NT2/D1 (cell line): Measurements from ENCODE around the gene IL15.

ENCODE experiments used
- SUZ12 ChIP-seq: IDR thresholded peaks from 2 replicates; pipeline ENCODE4 v1.6.1; 2011; ENCODE audit not compliant: insufficient read length, insufficient read depth; ENCODE audit errors: extremely low read depth
- YY1 ChIP-seq: IDR thresholded peaks from 2 replicates; pipeline ENCODE4 v1.6.1; 2011; ENCODE audit not compliant: insufficient read length, insufficient read depth
- ZNF274 ChIP-seq: IDR thresholded peaks from 2 replicates; pipeline ENCODE4 v1.6.1; 2011; ENCODE audit warnings: mild to moderate bottlenecking, low read depth, low read length

DNA sequence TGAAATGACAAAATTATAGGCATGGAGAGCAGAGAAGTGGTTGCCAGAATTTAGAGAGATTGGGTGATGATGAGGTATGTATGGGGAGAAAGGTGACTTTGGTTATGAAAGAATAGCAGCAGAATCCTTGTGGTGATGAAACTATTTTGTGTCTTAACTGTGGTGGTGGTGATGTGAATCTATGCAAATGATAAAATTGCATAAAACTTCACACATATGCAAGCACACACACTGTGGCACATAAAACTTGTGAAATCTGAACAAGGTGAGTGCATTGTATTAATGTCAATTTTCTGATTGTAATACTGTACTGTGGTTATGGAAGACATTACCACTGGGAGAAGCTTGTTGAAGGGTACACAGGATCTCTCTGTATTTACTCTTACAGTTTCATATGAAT is 91.0 kb downstream of the IL15 start:
- TF ChIP-seq ZNF274: no peak
- no peak for TF ChIP-seq SUZ12
- TF ChIP-seq YY1: no peak
